Measurements from ENCODE around the gene RFC3. TPM values are rescaled to one million over a fixed set of nuclear protein-coding genes. Genes with fewer than 3 reads are reported as not detected.

The RFC3 gene
- total RNA-seq, 4 donors from 2014 or later: 4.2 to 5.6 (median 4.7) TPM

DNA sequence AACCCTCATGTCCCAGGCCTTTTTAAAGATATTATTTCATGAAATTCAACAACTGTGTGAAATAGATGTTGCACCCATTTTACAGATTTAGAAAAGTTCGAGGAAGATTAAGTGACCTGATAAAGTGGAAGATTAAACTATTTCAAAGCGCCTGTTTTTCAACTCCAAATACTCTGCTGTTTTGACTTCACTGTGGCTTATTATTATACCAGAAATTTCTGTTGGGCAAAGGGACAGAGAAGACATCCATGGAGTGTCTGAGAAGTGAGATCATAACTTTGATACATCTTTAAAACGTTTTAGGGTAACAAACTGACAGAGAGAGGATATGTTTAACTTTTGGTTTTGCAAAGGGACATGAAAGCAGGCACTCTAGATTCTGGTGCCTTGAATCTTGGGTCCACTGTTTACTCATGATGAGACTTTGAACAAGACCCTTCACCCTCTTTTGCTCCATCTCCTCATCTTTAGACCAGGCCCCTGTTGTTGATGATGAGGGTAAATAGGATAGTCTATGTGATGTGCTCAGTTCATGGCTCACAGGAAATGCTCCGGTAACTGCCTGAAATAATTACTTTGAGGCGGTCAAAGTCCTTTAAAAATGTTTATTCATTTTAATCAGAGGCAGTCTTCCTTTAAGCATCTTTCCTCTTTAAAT is 55.4 kb downstream of the RFC3 start:
- no peak for TF ChIP-seq EP300 (IDR thresholded peaks at IDR 0.05)
- TF ChIP-seq POLR2A (IDR thresholded peaks at IDR 0.05; ENCODE audit: low read depth): no peak
- no peak for TF ChIP-seq POLR2AphosphoS5 (IDR thresholded peaks at IDR 0.05)
- TF ChIP-seq, protein P1, sequence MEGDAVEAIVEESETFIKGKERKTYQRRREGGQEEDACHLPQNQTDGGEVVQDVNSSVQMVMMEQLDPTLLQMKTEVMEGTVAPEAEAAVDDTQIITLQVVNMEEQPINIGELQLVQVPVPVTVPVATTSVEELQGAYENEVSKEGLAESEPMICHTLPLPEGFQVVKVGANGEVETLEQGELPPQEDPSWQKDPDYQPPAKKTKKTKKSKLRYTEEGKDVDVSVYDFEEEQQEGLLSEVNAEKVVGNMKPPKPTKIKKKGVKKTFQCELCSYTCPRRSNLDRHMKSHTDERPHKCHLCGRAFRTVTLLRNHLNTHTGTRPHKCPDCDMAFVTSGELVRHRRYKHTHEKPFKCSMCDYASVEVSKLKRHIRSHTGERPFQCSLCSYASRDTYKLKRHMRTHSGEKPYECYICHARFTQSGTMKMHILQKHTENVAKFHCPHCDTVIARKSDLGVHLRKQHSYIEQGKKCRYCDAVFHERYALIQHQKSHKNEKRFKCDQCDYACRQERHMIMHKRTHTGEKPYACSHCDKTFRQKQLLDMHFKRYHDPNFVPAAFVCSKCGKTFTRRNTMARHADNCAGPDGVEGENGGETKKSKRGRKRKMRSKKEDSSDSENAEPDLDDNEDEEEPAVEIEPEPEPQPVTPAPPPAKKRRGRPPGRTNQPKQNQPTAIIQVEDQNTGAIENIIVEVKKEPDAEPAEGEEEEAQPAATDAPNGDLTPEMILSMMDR (IDR thresholded peaks at IDR 0.05): no peak
- no peak for DNase-seq (ENCODE audit: extremely low spot score)
- H3K27me3 ChIP-seq: no peaks in the 10 kb centered on the region
- intact Hi-C loops (cut with DNase I): no loop called here
- H3K9me3 ChIP-seq: no peaks in the 10 kb centered on the region
- no peaks in the 10 kb centered on the region for H3K4me1 ChIP-seq
- 84% methylated on average over 5 of the region's 5 CpGs for WGBS
- no peaks in the 10 kb centered on the region for H3K36me3 ChIP-seq
- H3K4me3 ChIP-seq: no peak overlapping the region
- no peak overlapping the region for H3K27ac ChIP-seq (replicated peaks in 1 of 4)

DNA sequence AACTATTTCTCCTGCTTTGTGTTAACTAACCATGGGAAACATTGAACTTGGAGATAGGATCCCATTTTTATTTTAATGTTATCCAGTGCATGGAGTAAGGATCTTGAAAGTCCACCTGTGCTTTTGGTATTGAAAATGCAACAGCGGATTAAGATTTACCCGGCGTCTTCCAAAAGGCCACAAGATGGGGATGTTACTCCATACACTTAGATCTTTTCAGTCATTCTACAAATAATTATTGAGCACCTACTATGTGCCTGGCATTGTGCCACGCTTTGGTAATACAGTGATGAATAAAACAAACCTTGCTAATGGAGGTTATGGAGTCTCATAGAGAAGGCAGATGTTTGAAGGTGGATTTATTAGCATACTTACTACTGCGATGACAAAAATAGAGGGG is 56.9 kb downstream of the RFC3 start:
- H3K4me3 ChIP-seq: no peak overlapping the region
- no peak overlapping the region for H3K27ac ChIP-seq (replicated peaks in 1 of 4)
- no peaks in the 10 kb centered on the region for H3K4me1 ChIP-seq
- TF ChIP-seq POLR2A (IDR thresholded peaks at IDR 0.05; ENCODE audit: low read depth) (no peak), EP300 (IDR thresholded peaks at IDR 0.05) (no peak), POLR2AphosphoS5 (IDR thresholded peaks at IDR 0.05) (no peak)
- TF ChIP-seq, protein P1 (IDR thresholded peaks at IDR 0.05): no peak
- intact Hi-C loops (cut with DNase I): no loop called here
- DNase-seq (ENCODE audit: extremely low spot score): no peak
- WGBS: 96% methylated on average over 5 of the region's 5 CpGs
- H3K27me3 ChIP-seq: no peaks in the 10 kb centered on the region
- no peaks in the 10 kb centered on the region for H3K9me3 ChIP-seq
- no peaks in the 10 kb centered on the region for H3K36me3 ChIP-seq

DNA sequence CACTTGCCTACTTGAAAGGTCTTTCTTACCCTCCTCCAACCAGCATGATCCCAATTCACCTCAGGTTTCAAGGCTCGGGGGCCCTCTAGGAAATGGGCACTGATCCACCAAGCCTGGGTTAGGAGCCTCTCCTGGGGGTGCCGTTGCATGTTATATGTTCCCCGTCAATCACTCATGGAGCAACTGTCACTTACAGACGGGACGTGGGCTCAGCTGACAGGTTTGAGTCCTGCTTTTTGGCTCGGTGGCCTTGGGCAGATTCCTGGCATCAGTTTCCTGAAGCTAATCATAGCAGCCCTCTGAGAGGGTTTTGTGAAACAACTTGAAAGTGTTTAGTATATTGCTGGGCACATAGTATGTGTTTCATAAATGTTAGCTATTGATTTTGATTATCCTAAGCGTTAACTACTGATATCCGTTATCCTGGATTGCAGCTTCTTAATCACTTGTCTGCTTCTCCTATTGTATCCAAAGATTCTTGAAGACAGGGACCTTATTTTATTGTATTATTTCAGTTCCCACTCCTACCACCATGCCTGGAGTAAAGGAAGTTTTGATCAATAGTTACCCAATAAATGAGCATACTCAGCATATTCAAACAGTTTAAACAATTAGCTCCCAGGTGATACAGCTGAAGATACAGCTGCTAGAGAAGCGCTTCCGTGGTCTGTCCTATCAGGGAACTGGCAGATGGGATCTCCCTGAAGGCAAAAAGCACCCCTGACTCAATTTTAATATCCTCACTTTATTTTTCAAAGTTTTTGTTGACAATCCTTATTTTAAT is 57.9 kb downstream of the RFC3 start:
- H3K9me3 ChIP-seq: no peaks in the 10 kb centered on the region
- no peak overlapping the region for H3K4me3 ChIP-seq
- TF ChIP-seq POLR2A (IDR thresholded peaks at IDR 0.05; ENCODE audit: low read depth): no peak
- no peak for TF ChIP-seq EP300 (IDR thresholded peaks at IDR 0.05)
- TF ChIP-seq, protein P1 (IDR thresholded peaks at IDR 0.05): no peak
- TF ChIP-seq POLR2AphosphoS5 (IDR thresholded peaks at IDR 0.05): no peak
- DNase-seq (ENCODE audit: extremely low spot score): no peak
- intact Hi-C loops (cut with DNase I): no loop called here
- H3K36me3 ChIP-seq: no peaks in the 10 kb centered on the region
- no peak overlapping the region for H3K27ac ChIP-seq (replicated peaks in 1 of 4)
- H3K27me3 ChIP-seq: no peaks in the 10 kb centered on the region
- no peaks in the 10 kb centered on the region for H3K4me1 ChIP-seq
- WGBS: 84% methylated on average over 10 of the region's 10 CpGs

DNA sequence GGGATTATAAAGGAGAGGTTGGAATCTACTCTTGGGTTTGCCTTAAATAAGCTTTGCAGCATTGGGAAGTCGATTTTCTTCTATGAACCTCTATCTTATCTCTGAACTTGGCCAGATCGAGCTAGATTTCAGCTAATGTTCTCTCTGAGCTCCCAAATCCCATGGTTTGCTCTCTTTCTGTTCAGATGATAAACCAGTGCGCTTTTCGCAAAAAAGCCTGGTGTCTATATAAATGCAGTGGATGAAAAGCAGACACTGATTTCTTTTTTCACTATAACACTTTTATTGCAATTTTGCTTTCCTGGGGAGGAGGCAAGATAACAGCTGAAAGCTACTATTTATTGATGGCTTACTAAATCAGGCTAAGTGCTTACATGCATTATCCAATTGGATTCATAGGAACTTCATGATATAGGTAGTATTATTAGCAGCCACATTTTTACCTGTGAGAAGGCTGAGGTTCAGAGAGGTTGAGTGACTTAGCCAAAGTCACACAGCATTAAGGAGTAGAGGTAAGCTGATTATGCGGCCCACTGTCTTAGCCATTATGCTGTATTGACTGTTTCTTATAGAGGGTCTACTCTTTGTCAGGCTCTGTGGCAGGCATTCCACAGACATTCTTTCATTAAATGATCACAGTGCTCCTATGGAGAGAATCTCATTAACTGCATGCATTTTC is 58.9 kb downstream of the RFC3 start:
- H3K27me3 ChIP-seq: no peaks in the 10 kb centered on the region
- intact Hi-C loops (cut with DNase I): no loop called here
- TF ChIP-seq, protein P1 (IDR thresholded peaks at IDR 0.05): no peak
- TF ChIP-seq POLR2A (IDR thresholded peaks at IDR 0.05; ENCODE audit: low read depth) (no peak), POLR2AphosphoS5 (IDR thresholded peaks at IDR 0.05) (no peak), EP300 (IDR thresholded peaks at IDR 0.05) (no peak)
- H3K4me1 ChIP-seq: no peaks in the 10 kb centered on the region
- H3K9me3 ChIP-seq: no peaks in the 10 kb centered on the region
- 85% methylated on average over 5 of the region's 5 CpGs for WGBS
- H3K4me3 ChIP-seq: no peak overlapping the region
- DNase-seq (ENCODE audit: extremely low spot score): no peak
- H3K36me3 ChIP-seq: no peaks in the 10 kb centered on the region
- H3K27ac ChIP-seq (replicated peaks in 1 of 4): no peak overlapping the region

Data from esophagus muscularis mucosa (tissue), 4 donors.